Testis (tissue), 3 donors: ENCODE results near the gene MED12L. TPM values are rescaled to one million over a fixed set of nuclear protein-coding genes. Genes with fewer than 3 reads are reported as not detected.
A peak's percentile ranks its signal among the peaks of the same experiment; 100 is the strongest.
"Not testable (repeated sequence)": the region's sequence is repeated elsewhere in the genome, so short reads cannot be mapped to it uniquely, and the experiment has no call there.

Experiments
- DNase-seq: peaks from one replicate; pipeline ENCODE4 v3.0.0-alpha.2; 2019
- H3K27ac ChIP-seq, 2 donors: fragments of 200-600 bp; sonication (generic); one replicate each; pipeline ENCODE4 v1.5.1; 2019
- H3K27me3 ChIP-seq: fragments of 200-600 bp; sonication (generic); one replicate; pipeline ENCODE4 v1.5.1; 2019
- H3K36me3 ChIP-seq: fragments of 200-600 bp; sonication (generic); one replicate; pipeline ENCODE4 v1.5.1; 2017; ENCODE audit warnings: low read depth; ENCODE audit errors: missing control alignments
- H3K4me1 ChIP-seq: fragments of 200-600 bp; sonication (generic); one replicate; pipeline ENCODE4 v1.5.1; 2019
- H3K4me3 ChIP-seq, 2 donors: fragments of 200-600 bp; sonication (generic); one replicate each; pipeline ENCODE4 v1.5.1; 2017 to 2019
- H3K9me3 ChIP-seq: fragments of 200-600 bp; sonication (generic); one replicate; pipeline ENCODE4 v1.5.1; 2017
- CTCF ChIP-seq, 3 experiments: fragments of 450-650 bp in 2 of 3; fragments of 200-600 bp in 1 of 3; sonication (generic) in 1 of 3; IDR thresholded peaks; one replicate each; pipeline ENCODE4 v1.5.1; 2016 to 2019; ENCODE audit warnings: antibody characterized with exemption in 3 of 3, mild to moderate bottlenecking in 2 of 3, moderate library complexity in 1 of 3
- POLR2A ChIP-seq: fragments of 450-650 bp; IDR thresholded peaks from one replicate; pipeline ENCODE4 v1.6.1; 2017; ENCODE audit warnings: antibody characterized with exemption, mild to moderate bottlenecking, moderate library complexity
- WGBS, 2 donors: methylation state at CpG; one replicate each; pipeline ENCODE4 v1.1.5; 2018; 5-methylcytosine and 5-hydroxymethylcytosine counted together
- intact Hi-C: fragments of 100-400 bp; cut with DNase I; formaldehyde crosslinking; loops from one replicate; pipeline ENCODE4 v1.15.1; 2023; ENCODE audit warnings: low total_unique reads
- polyA plus RNA-seq: library from polyadenylated mRNA; stranded (reverse); fragments of 350-450 nt; fragmentation: Illumina TruSeq; extraction: RNeasy Lipid Tissue Mini Kit (QIAGEN cat#74804); gene quantifications from one replicate; pipeline ENCODE4 v1.2.3, GENCODE V29; 2014; ENCODE audit warnings: low read depth, low replicate concordance; ENCODE audit not compliant: insufficient read depth
- total RNA-seq, 2 donors: library from RNA; depleted of rRNA; stranded (reverse); fragments of >200 nt; gene quantifications; one replicate each; pipeline ENCODE4 v1.2.3, GENCODE V29; 2016

The MED12L gene
- total and polyA plus RNA-seq, 3 donors from 2014 or later: 10.3 to 18.5 (median 10.4) TPM

- Histone ChIP-seq H3K4me1 (peaks cover 19% of the 10 kb centered on the region), H3K27ac (no peak overlapping the region), H3K36me3 (no peaks in the 10 kb centered on the region), H3K9me3 (no peaks in the 10 kb centered on the region), H3K27me3 (no peaks in the 10 kb centered on the region), H3K4me3 (no peak overlapping the region)
- peak; percentile 83 for DNase-seq
- 52 to 54% methylated on average over 9 of the region's 9 CpGs for WGBS, 2 donors
- TF ChIP-seq POLR2A (no peak), CTCF (IDR thresholded peaks at IDR 0.05) (peak; percentile 70 to 88 (median 84))
- intact Hi-C loops: no loop called here
Measured at GRCh38 chr3:151227807-151228665, 142.6 kb downstream of the MED12L start.

- no peaks in the 10 kb centered on the region for H3K27me3 ChIP-seq
- H3K4me1 ChIP-seq: peaks cover 19% of the 10 kb centered on the region
- H3K36me3 ChIP-seq: no peaks in the 10 kb centered on the region
- no peaks in the 10 kb centered on the region for H3K9me3 ChIP-seq
- intact Hi-C loops: no loop called here
- no peak for DNase-seq
- H3K4me3 ChIP-seq: no peak overlapping the region
- H3K27ac ChIP-seq: no peak overlapping the region
- no peak for TF ChIP-seq POLR2A
- WGBS, 2 donors: 50 to 57% methylated on average over 1 of the region's 1 CpG
Measured at GRCh38 chr3:151228666-151229040, 143.2 kb downstream of the MED12L start.

GRCh38 chr3:151230646-151231045, 145.2 kb downstream of the MED12L start:
- no peaks in the 10 kb centered on the region for H3K9me3 ChIP-seq
- no peak overlapping the region for H3K27ac ChIP-seq
- no peak overlapping the region for H3K4me3 ChIP-seq
- no peaks in the 10 kb centered on the region for H3K27me3 ChIP-seq
- TF ChIP-seq CTCF (IDR thresholded peaks at IDR 0.05) (no peak), POLR2A (no peak)
- no peak for DNase-seq
- intact Hi-C loops: no loop called here
- H3K4me1 ChIP-seq: peaks cover 19% of the 10 kb centered on the region
- WGBS, 2 donors: 62 to 65% methylated on average over 4 of the region's 4 CpGs
- no peaks in the 10 kb centered on the region for H3K36me3 ChIP-seq

- H3K27me3 ChIP-seq, H3K4me3 ChIP-seq, H3K27ac ChIP-seq, H3K36me3 ChIP-seq, intact Hi-C loops, H3K9me3 ChIP-seq, DNase-seq: not testable (repeated sequence)
- peaks cover 17% of the 10 kb centered on the region for H3K4me1 ChIP-seq
Measured at GRCh38 chr3:151232403-151232802, 146.9 kb downstream of the MED12L start.

- H3K4me3 ChIP-seq: no peak overlapping the region
- TF ChIP-seq CTCF (IDR thresholded peaks at IDR 0.05) (no peak), POLR2A (no peak)
- H3K27ac ChIP-seq: no peak overlapping the region
- 87 to 93% methylated on average over 4 of the region's 4 CpGs for WGBS, 2 donors
- H3K36me3 ChIP-seq: no peaks in the 10 kb centered on the region
- no peaks in the 10 kb centered on the region for H3K27me3 ChIP-seq
- DNase-seq: no peak
- H3K9me3 ChIP-seq: no peaks in the 10 kb centered on the region
- peaks cover 11% of the 10 kb centered on the region for H3K4me1 ChIP-seq
- intact Hi-C loops: no loop called here
Measured at GRCh38 chr3:151232991-151233390, 147.5 kb downstream of the MED12L start.

- no peak overlapping the region for H3K27ac ChIP-seq
- peaks cover 3% of the 10 kb centered on the region for H3K4me1 ChIP-seq
Measured at GRCh38 chr3:151234825-151235224, 149.4 kb downstream of the MED12L start.

More at GRCh38 chr3:151234825-151235224, 149.4 kb downstream of the MED12L start:
- Histone ChIP-seq H3K4me3 (no peak overlapping the region), H3K36me3 (no peaks in the 10 kb centered on the region), H3K9me3 (no peaks in the 10 kb centered on the region), H3K27me3 (no peaks in the 10 kb centered on the region)
- no peak for DNase-seq
- 87 to 91% methylated on average over 6 of the region's 6 CpGs for WGBS, 2 donors
- intact Hi-C loops: no loop called here
- TF ChIP-seq CTCF (IDR thresholded peaks at IDR 0.05) (no peak), POLR2A (no peak)
